Kidney (tissue), 14 donors: ENCODE data around the gene SORBS2. TPM values are rescaled to one million over a fixed set of nuclear protein-coding genes. Genes with fewer than 3 reads are reported as not detected.

Experiments
- DNase-seq, 5 donors: peaks; one replicate each; pipeline ENCODE4 v3.0.0-alpha.2; 2013 to 2020
- FAIRE-seq: peaks from 2 replicates; lab custom pipeline; 2012; peaks lifted over from hg19 to GRCh38; lab: Jason Lieb, UNC
- H3K27ac ChIP-seq, 2 donors: one replicate each; pipeline ENCODE4 v1.7.0; 2013; ENCODE audit warnings: low read depth in 2 of 2, low read length in 2 of 2, inconsistent platforms in 1 of 2
- H3K27me3 ChIP-seq: one replicate; pipeline ENCODE4 v1.7.1; 2013; ENCODE audit warnings: low read length, inconsistent platforms; ENCODE audit not compliant: control insufficient read depth, insufficient read depth
- H3K36me3 ChIP-seq, 3 donors: one replicate each; pipeline versions ENCODE4 v1.7.0 to v1.7.1; 2013; ENCODE audit warnings: low read length in 3 of 3, control low read depth in 1 of 3, inconsistent platforms in 1 of 3; ENCODE audit not compliant: insufficient read depth in 3 of 3, control insufficient read depth in 2 of 3
- H3K4me1 ChIP-seq, 3 donors: one replicate each; pipeline versions ENCODE4 v1.7.0 to v1.7.1; 2013; ENCODE audit warnings: low read length in 3 of 3, inconsistent platforms in 1 of 3, low read depth in 1 of 3; ENCODE audit not compliant: control insufficient read depth in 2 of 3, insufficient read depth in 2 of 3
- H3K4me3 ChIP-seq, 3 donors: one replicate each; pipeline versions ENCODE4 v1.7.0 to v1.8.1; 2013; ENCODE audit warnings: low read length in 3 of 3, control low read depth in 1 of 3, inconsistent platforms in 1 of 3
- H3K9ac ChIP-seq, 3 donors: one replicate each; pipeline versions ENCODE4 v1.7.0 to v1.7.1; 2013; ENCODE audit warnings: low read length in 3 of 3, control low read depth in 1 of 3, inconsistent platforms in 1 of 3
- H3K9me3 ChIP-seq, 3 donors: one replicate each; pipeline versions ENCODE4 v1.7.0 to v1.7.1; 2013; ENCODE audit warnings: low read length in 3 of 3, control low read depth in 1 of 3, inconsistent platforms in 1 of 3; ENCODE audit not compliant: control insufficient read depth in 2 of 3, insufficient read depth in 1 of 3
- CTCF ChIP-seq: IDR thresholded peaks from 3 replicates; pipeline ENCODE4 v1.5.1; 2012; ENCODE audit warnings: mild to moderate bottlenecking, moderate library complexity, borderline replicate concordance; ENCODE audit not compliant: insufficient read depth; ENCODE audit errors: extremely low read depth
- intact Hi-C: fragments of 100-400 bp; cut with DNase I; formaldehyde crosslinking; loops from one replicate; pipeline ENCODE4 v1.11.1; 2022
- polyA plus RNA-seq: library from polyadenylated mRNA; stranded (reverse); fragments of 350-450 nt; fragmentation: Illumina TruSeq; extraction: RNeasy Lipid Tissue Mini Kit (QIAGEN cat#74804); gene quantifications from one replicate; pipeline ENCODE4 v1.2.3, GENCODE V29; 2014; ENCODE audit warnings: low read depth, low replicate concordance; ENCODE audit not compliant: insufficient read depth
- total RNA-seq: library from RNA; stranded (reverse); fragmentation: NEBNext Ultra II Directional; extraction: Animal tissue kit (Norgen Biotek cat#: 25700); gene quantifications from one replicate; pipeline ENCODE4 v1.2.1, GENCODE V29; 2021
- donor health status: control.
- donor health status: control.
- donor health status: control.
- donor health status: control.
- donor health status: control.
- donor health status: DM: yes; HTN: yes; CAD: no.
- donor health status: Normal renal cell carcinoma (clear cell type).

Gene SORBS2
- total and polyA plus RNA-seq, 2 donors from 2014 or later: 26.0 to 127 TPM

- no peak for DNase-seq
- no peak for TF ChIP-seq CTCF
- Histone ChIP-seq H3K4me3 (no peak overlapping the region), H3K9me3 (no peaks in the 10 kb centered on the region), H3K27ac (no peak overlapping the region), H3K9ac (no peak overlapping the region), H3K27me3 (no peaks in the 10 kb centered on the region), H3K36me3 (no peaks in the 10 kb centered on the region), H3K4me1 (peaks cover 0 to 22% (median 8%) of the 10 kb centered on the region in 3 donors)
- intact Hi-C loops: no loop called here
- no peak for FAIRE-seq
Measured at GRCh38 chr4:185780472-185780871, 31.5 kb downstream of the SORBS2 start.

GRCh38 chr4:185779517-185779916 is 32.5 kb downstream of the SORBS2 start:
- TF ChIP-seq CTCF: no peak
- no peak for DNase-seq
- intact Hi-C loops: no loop called here
- Histone ChIP-seq H3K27ac (no peak overlapping the region), H3K9me3 (no peaks in the 10 kb centered on the region), H3K36me3 (no peaks in the 10 kb centered on the region), H3K4me1 (peaks cover 0 to 27% (median 8%) of the 10 kb centered on the region in 3 donors), H3K27me3 (no peaks in the 10 kb centered on the region), H3K9ac (no peak overlapping the region), H3K4me3 (no peak overlapping the region)
- FAIRE-seq: no peak

GRCh38 chr4:185778307-185778706 is 33.7 kb downstream of the SORBS2 start:
- H3K4me1 ChIP-seq: peaks cover 3 to 21% (median 7%) of the 10 kb centered on the region in 3 donors
- TF ChIP-seq CTCF: no peak
- no peak overlapping the region for H3K4me3 ChIP-seq
- H3K27me3 ChIP-seq: no peaks in the 10 kb centered on the region
- H3K9ac ChIP-seq: no peak overlapping the region
- DNase-seq (no peak), FAIRE-seq (no peak)
- no peaks in the 10 kb centered on the region for H3K36me3 ChIP-seq
- no peak overlapping the region for H3K27ac ChIP-seq
- intact Hi-C loops: no loop called here
- H3K9me3 ChIP-seq: no peaks in the 10 kb centered on the region
